Measurements from ENCODE around the gene SYNGAP1.

- TF ChIP-seq POLR2A (IDR thresholded peaks at IDR 0.05; ENCODE audit: low read depth, low read length) (no peak), CTCF (conservative IDR thresholded peaks at IDR 0.05; ENCODE audit: low read depth, low read length) (no peak), RFX5 (IDR thresholded peaks at IDR 0.05; ENCODE audit: low read depth, low read length) (no peak), SMC3 (IDR thresholded peaks at IDR 0.05; ENCODE audit: low read depth, low read length) (no peak), RCOR1 (IDR thresholded peaks at IDR 0.05; ENCODE audit: insufficient replicate concordance, low read length) (no peak), CEBPB (IDR thresholded peaks at IDR 0.05; ENCODE audit: low read depth, low read length) (no peak), RAD21 (IDR thresholded peaks at IDR 0.05; ENCODE audit: low read length) (no peak), USF2 (IDR thresholded peaks at IDR 0.05; ENCODE audit: low read depth, low read length) (no peak), BHLHE40 (IDR thresholded peaks at IDR 0.05; ENCODE audit: low read depth, low read length) (no peak)
Measured at GRCh38 chr6:33438978-33439594, 19.2 kb downstream of the SYNGAP1 start.
